Measurements from ENCODE around the gene NR3C1.

Gene NR3C1

GRCh38 chr5:143425835-143426234 lies 22.3 kb upstream of the NR3C1 start:
- DNase-seq = no peak

DNA sequence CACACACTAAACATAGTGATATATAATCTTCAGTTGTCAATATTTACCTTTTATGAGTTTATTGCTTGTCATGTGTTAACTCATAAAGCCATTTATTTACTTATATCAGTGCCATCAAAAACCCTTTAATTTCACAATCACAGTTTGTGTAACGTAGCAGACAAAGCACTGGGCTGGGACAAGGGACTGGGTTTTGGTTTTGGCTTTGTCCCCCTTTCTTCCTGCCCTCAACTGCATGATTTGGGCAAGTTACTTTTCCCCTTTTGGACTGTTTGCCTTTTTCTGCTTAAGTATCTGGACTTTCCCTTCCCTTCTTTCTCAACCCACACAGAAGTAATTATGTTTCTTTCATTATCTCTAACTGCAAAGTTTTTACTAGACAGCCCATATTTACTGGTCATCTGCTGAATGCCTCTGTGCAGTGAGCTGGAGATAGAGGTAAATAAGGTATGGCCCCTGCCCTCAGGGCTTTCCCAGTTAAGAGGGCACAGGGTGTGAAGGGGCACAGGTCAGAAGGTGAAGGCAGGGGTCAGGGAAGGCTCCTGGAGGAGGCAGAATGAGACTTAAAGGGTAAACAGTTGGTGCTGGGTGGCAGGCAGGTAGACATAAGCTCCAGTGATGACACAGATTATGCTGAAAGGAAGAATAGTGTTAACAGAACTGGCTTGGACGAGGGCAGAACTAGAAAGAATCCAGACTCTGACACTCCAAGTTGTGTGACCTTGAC lies 14.8 kb upstream of the NR3C1 start:
- DNase-seq = no peak

GRCh38 chr5:143417503-143418139 lies 14.1 kb upstream of the NR3C1 start:
- DNase-seq = no peak

DNA sequence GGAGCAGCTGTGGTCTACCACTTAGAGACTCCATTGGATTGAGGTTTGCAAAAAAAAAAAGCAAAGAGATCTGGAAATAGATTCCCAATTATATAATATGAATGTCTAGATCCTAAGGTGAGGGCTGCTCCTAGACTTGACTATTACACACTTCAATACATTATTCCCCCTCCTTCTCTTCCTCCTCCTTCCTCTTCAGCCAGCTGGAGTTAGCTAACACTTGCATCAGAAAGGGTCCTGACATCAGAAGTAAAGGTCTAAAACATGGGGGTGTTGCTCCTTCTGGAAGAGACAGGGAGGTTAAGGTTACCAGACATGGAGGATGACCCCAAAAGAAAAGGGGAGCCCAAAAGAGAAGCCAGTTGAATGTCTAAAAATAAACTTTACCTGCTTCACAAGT lies 12.9 kb upstream of the NR3C1 start:
- DNase-seq = no peak

DNA sequence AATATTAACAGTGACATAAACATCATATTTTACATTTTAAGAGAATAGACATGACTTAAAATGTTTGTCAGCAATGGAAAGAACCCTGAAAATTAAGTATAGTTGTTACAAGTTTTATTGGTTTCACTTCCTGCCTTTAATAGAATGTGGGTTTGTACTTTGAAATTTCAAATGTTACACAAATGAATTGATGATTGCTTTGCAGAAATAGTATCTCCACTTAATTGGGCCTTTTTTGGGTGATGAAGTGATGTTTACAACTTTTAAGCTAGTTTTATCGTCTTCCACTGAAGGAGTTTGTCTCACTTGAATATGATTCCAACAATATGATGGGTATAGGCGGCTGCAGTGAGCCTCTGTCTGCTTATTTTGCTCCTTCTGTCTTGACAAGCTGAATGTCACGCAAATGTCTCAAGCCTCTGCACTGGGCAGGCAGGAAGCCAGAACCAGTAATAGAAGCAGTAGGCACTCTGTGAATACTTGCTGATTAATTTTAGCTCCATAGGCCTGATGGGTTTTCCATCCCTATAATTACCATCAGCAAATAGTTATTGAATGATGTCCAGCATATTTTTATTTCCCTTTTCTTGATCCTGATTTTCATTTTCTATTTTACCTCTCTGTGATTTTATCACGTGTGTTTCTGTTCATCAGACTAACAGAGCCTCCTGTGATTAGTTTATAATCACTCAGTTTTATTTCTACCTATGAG lies 10.6 kb upstream of the NR3C1 start:
- DNase-seq = no peak

- DNase-seq = no peak
Observed at GRCh38 chr5:143412661-143413342, 9.3 kb upstream of the NR3C1 start.

DNA sequence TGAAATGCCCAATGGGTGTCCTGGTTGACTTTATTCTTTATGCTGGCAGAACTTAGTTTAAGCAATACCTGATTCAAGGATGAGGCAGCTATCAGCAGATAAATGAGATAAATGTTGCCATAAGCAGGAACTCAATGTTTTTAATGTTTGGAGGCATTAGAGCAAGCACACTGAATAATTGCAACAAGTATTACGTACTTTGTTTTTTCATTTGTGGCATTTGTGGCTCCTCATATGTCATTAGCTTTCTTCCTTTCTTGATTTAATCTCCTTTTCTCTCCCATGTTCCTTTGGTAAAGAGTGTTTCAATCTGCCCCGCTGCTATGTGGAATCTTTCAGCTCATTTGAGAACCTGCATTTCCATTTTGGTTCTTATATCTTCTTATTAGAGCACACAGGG lies 6.4 kb upstream of the NR3C1 start:
- DNase-seq = no peak

- no peak for DNase-seq
Observed at GRCh38 chr5:143406408-143406807, 2.9 kb upstream of the NR3C1 start.

- DNase-seq = no peak
Observed at GRCh38 chr5:143405849-143406098, 2.3 kb upstream of the NR3C1 start.

DNA sequence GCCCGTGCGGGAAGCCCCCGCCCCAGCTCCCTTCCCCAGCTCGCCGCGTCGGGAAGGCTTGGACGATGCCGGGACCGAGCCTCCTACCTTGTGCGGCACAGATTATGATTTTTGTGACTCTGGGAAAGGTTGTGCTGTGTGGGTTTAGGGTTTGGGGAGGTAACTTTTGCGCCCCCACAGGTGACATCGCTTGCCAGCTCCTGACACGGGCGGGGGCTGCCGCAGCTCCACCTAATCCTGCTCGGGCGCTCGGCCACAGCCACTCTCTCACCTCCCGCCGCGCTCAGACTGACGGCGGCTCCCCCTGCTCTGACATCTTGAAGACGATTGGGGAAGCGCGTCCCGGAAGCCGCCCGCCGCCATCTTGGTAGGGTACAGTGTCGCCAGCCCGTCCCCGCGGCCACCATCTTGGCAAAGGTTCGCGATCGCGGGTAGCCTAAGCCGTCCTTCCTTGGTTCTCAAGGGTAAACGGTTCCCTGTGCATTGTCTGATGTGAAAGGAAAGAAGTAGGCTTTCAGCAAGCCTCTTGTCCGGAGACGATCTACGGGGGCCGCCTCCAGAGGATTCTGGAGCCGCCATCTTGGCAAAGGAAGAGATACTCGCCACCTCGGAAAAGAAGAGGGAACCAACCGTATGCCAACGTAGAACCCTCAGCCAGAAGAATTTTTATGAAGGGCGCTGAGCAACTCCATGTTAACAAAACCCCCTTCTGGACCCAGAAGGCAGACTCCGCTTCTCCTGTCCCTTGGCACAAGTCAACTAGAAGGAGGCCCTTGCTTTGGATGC lies 1.8 kb upstream of the NR3C1 start:
- peak; percentile 86 for DNase-seq

GRCh38 chr5:143404416-143405062 lies 1.1 kb upstream of the NR3C1 start:
- peak; percentile 96 for DNase-seq

GRCh38 chr5:143403334-143403592 lies 223 bp downstream of the NR3C1 start:
- no peak for DNase-seq

GRCh38 chr5:143402553-143403333 lies 743 bp downstream of the NR3C1 start:
- DNase-seq = peak; percentile 11

- DNase-seq = no peak
Observed at GRCh38 chr5:143402017-143402552, 1.4 kb downstream of the NR3C1 start.

- DNase-seq = no peak
Observed at GRCh38 chr5:143401227-143402016, 2.1 kb downstream of the NR3C1 start.

DNA sequence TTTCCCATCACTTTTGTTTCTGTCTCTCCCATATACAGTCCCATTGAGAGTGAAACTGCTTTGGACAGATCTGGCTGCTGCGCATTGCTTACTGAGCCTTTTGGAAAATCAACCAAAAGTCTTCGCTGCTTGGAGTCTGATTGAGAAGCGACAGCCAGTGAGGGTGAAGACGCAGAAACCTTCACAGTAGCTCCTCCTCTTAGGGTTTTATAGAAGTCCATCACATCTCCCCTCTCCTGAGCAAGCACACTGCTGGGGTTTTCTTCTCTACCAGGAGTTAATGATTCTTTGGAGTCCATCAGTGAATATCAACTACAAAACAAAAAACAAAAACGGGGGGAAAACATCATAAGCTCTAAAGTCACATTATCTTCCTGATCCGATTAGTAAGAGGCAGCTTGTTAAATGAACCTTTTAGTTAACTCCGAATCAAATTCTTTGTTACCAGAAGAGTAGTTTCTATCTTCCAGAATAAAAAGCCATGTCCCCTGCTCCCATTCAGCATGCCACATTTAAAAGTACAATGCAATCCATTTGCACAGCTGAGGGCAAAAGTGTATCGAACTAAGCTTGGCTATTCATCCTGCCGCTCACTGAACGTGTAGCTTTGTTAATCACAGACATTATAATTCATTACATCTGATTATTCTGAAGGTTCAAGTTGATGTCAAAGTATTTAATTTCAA lies 2.8 kb downstream of the NR3C1 start:
- peak; percentile 52 for DNase-seq

DNA sequence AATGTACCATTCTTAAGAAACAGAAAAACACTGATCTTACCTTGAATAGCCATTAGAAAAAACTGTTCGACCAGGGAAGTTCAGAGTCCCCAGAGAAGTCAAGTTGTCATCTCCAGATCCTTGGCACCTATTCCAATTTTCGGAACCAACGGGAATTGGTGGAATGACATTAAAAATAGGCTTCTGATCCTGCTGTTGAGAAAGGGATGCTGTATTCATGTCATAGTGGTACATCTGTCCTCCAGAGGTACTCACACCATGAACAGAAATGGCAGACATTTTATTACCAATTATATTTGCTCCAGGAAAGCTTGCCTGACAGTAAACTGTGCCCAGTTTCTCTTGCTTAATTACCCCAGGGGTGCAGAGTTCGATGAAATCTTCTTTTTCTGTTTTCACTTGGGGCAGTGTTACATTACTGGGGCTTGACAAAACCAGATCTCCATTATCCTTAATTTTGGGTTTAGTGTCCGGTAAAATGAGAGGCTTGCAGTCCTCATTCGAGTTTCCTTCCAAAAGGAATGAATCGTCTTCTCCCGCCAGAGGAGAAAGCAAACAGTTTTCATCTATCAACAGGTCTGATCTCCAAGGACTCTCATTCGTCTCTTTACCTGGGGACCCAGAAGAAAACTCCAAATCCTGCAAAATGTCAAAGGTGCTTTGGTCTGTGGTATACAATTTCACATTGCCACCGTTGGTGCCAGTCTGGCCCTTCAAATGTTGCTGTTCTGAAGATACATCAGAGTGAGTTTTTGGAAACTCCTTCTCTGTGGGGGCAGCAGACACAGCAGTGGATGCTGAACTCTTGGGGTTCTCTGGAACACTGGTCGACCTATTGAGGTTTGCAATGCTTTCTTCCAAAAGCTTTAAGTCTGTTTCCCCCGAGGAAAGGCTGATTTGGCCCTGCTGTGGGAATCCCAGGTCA lies 3.6 kb downstream of the NR3C1 start:
- DNase-seq = no peak

DNA sequence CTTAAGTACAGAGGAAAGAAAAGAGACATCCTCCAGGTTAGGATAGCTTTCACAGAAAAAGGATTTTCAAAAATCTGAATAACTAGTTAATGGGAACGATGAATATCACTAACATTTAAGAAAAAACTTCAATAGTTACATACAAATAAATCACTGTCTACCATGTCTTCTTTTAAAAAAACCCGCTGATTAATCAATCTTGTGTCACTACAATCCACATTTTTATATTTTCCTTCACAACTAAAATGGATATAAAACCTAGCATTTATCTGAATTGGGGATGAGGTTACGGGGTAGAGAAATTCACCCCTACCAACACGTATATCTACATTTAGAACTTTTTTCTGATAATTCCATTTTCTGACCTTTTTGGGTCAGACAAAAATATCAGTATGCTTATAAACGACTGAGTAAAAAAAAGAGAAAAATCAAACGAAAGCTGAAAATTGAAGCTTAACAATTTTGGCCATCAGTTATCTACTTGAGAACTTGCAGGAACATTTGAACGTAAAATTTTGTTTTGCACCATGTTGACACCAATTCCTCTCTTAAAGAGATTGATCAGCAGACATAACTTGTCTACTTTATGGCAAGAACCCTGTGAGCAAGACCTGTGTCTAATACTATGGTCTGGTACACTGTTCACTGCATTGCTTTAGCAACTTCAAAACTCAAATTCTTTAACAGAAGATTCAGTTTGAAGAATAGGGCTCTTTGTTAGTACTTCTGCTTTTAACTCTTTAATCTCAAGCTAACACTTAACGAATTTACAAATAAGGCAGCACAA lies 4.8 kb downstream of the NR3C1 start:
- DNase-seq = no peak
